HepG2 (cell line): Measurements from ENCODE around the gene DBNDD1. TPM values are rescaled to one million over a fixed set of nuclear protein-coding genes. Genes with fewer than 3 reads are reported as not detected.
A peak's percentile ranks its signal among the peaks of the same experiment; 100 is the strongest.

Source experiments
- AKAP8 ChIP-seq: sonication (generic); formaldehyde crosslinking; IDR thresholded peaks from 2 replicates; pipeline ENCODE4 v1.5.1; 2020; ENCODE audit warnings: mild to moderate bottlenecking, missing genetic modification reagents
- ARID5B ChIP-seq: IDR thresholded peaks from 2 replicates; pipeline ENCODE4 v1.4.0; 2020; ENCODE audit warnings: mild to moderate bottlenecking, missing genetic modification reagents
- BCL6 ChIP-seq: IDR thresholded peaks from 2 replicates; pipeline ENCODE4 v1.6.1; 2016; ENCODE audit warnings: missing genetic modification reagents, missing compliant biosample characterization
- BRCA1 ChIP-seq: sonication (generic); formaldehyde crosslinking; IDR thresholded peaks from 2 replicates; pipeline ENCODE4 v1.4.0; 2020; ENCODE audit warnings: missing genetic modification reagents
- FOXK1 ChIP-seq: sonication (generic); formaldehyde crosslinking; IDR thresholded peaks from 2 replicates; pipeline ENCODE4 v1.4.0; 2020; ENCODE audit warnings: low read depth, missing genetic modification reagents, borderline replicate concordance
- KAT2B ChIP-seq: fragments of 150-350 bp; IDR thresholded peaks from 2 replicates; pipeline ENCODE4 v1.6.1; 2014; ENCODE audit warnings: low read depth, low read length, borderline replicate concordance
- POLR2A ChIP-seq, 2 experiments: IDR thresholded peaks; 2 replicates each; pipeline ENCODE4 v1.6.1; 2011; ENCODE audit warnings: low read depth in 2 of 2, low read length in 2 of 2, mild to moderate bottlenecking in 1 of 2, moderate library complexity in 1 of 2; ENCODE audit not compliant: insufficient read depth in 1 of 2
- POLR2AphosphoS5 ChIP-seq: IDR thresholded peaks from 2 replicates; pipeline ENCODE4 v1.6.1; 2012; ENCODE audit warnings: low read depth, low read length
- PRPF4 ChIP-seq: fragments of 200-400 bp; formaldehyde crosslinking; IDR thresholded peaks from 2 replicates; pipeline ENCODE4 v1.6.1; 2016; ENCODE audit warnings: low read length, low read depth; ENCODE audit not compliant: poor library complexity, severe bottlenecking
- SPEN ChIP-seq: sonication (generic); formaldehyde crosslinking; IDR thresholded peaks from 2 replicates; pipeline ENCODE4 v1.5.1; 2020; ENCODE audit warnings: low read depth, mild to moderate bottlenecking, missing genetic modification reagents
- ZFP36L1 ChIP-seq: sonication (generic); formaldehyde crosslinking; IDR thresholded peaks from 2 replicates; pipeline ENCODE4 v1.8.0; 2022; ENCODE audit warnings: mild to moderate bottlenecking, missing genetic modification reagents, moderate library complexity
- ZNF639 ChIP-seq: conservative IDR thresholded peaks from 2 replicates; pipeline ENCODE4 v1.6.1; 2018; ENCODE audit warnings: missing genetic modification reagents
- polyA plus RNA-seq, 8 experiments: library from polyadenylated mRNA; depleted of rRNA in 3 of 8; stranded (reverse) in 7 of 8; unstranded in 1 of 8; fragments of >200 nt; fragmentation: Illumina TruSeq in 4 of 8; extraction: Trizol in 4 of 8; gene quantifications; 2 replicates each; pipeline versions ENCODE4 v1.2.1 to v1.2.3, GENCODE V29; 2011 to 2016; ENCODE audit warnings: low read depth in 4 of 8, missing spikeins in 1 of 8, mixed read lengths in 1 of 8; ENCODE audit not compliant: insufficient read depth in 1 of 8
- total RNA-seq, 5 experiments: library from RNA; depleted of rRNA; stranded (reverse); fragments of >200 nt; fragmentation: Illumina TruSeq; extraction: Trizol; gene quantifications; 2 replicates each; pipeline ENCODE4 v1.2.3, GENCODE V29; 2016; ENCODE audit warnings: low read depth in 1 of 5
- TF ChIP-seq, protein P1 (sequence below): sonication (generic); formaldehyde crosslinking; IDR thresholded peaks from 2 replicates; pipeline ENCODE4 v1.5.0; 2020; ENCODE audit warnings: missing genetic modification reagents, mild to moderate bottlenecking, borderline replicate concordance
- TF ChIP-seq, protein P2 (sequence below): sonication (generic); formaldehyde crosslinking; IDR thresholded peaks from 2 replicates; pipeline ENCODE4 v1.4.0; 2020; ENCODE audit warnings: low read depth, missing genetic modification reagents
- TF ChIP-seq, protein P3 (sequence below): sonication (generic); formaldehyde crosslinking; IDR thresholded peaks from 2 replicates; pipeline ENCODE4 v1.5.1; 2020; ENCODE audit warnings: mild to moderate bottlenecking, missing genetic modification reagents, moderate library complexity

DBNDD1 gene
- total and polyA plus RNA-seq, 2 of the 13 experiments (the other 11 are each of a cell fraction or from before 2014, with no cell fraction given): 17.0 to 40.4 TPM

- TF ChIP-seq, protein P1, sequence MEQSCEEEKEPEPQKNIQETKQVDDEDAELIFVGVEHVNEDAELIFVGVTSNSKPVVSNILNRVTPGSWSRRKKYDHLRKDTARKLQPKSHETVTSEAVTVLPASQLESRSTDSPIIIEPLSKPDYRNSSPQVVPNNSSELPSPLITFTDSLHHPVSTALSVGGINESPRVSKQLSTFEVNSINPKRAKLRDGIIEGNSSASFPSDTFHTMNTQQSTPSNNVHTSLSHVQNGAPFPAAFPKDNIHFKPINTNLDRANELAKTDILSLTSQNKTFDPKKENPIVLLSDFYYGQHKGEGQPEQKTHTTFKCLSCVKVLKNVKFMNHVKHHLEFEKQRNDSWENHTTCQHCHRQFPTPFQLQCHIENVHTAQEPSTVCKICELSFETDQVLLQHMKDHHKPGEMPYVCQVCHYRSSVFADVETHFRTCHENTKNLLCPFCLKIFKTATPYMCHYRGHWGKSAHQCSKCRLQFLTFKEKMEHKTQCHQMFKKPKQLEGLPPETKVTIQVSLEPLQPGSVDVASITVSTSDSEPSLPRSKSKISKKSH: no peak
- 0 out of 2 replicates have a peak, but pooled peaks have one; percentile 3 for TF ChIP-seq POLR2AphosphoS5
- TF ChIP-seq BRCA1 (CRISPR knock-in tag): no peak
- TF ChIP-seq, protein P2, sequence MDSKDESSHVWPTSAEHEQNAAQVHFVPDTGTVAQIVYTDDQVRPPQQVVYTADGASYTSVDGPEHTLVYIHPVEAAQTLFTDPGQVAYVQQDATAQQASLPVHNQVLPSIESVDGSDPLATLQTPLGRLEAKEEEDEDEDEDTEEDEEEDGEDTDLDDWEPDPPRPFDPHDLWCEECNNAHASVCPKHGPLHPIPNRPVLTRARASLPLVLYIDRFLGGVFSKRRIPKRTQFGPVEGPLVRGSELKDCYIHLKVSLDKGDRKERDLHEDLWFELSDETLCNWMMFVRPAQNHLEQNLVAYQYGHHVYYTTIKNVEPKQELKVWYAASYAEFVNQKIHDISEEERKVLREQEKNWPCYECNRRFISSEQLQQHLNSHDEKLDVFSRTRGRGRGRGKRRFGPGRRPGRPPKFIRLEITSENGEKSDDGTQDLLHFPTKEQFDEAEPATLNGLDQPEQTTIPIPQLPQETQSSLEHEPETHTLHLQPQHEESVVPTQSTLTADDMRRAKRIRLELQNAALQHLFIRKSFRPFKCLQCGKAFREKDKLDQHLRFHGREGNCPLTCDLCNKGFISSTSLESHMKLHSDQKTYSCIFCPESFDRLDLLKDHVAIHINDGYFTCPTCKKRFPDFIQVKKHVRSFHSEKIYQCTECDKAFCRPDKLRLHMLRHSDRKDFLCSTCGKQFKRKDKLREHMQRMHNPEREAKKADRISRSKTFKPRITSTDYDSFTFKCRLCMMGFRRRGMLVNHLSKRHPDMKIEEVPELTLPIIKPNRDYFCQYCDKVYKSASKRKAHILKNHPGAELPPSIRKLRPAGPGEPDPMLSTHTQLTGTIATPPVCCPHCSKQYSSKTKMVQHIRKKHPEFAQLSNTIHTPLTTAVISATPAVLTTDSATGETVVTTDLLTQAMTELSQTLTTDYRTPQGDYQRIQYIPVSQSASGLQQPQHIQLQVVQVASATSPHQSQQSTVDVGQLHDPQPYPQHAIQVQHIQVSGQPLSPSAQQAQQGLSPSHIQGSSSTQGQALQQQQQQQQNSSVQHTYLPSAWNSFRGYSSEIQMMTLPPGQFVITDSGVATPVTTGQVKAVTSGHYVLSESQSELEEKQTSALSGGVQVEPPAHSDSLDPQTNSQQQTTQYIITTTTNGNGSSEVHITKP (CRISPR knock-in tag): no peak
- no peak for TF ChIP-seq FOXK1
- no peak for TF ChIP-seq BCL6 (CRISPR knock-in tag)
- TF ChIP-seq POLR2A (IDR thresholded peaks at IDR 0.05; ENCODE audit: insufficient read depth in 1 of 2, low read depth in 2 of 2, low read length in 2 of 2): 0 out of 4 replicates have a peak, but pooled peaks have one; percentile 24 to 30
- TF ChIP-seq ZFP36L1: no peak
- TF ChIP-seq, protein P3, sequence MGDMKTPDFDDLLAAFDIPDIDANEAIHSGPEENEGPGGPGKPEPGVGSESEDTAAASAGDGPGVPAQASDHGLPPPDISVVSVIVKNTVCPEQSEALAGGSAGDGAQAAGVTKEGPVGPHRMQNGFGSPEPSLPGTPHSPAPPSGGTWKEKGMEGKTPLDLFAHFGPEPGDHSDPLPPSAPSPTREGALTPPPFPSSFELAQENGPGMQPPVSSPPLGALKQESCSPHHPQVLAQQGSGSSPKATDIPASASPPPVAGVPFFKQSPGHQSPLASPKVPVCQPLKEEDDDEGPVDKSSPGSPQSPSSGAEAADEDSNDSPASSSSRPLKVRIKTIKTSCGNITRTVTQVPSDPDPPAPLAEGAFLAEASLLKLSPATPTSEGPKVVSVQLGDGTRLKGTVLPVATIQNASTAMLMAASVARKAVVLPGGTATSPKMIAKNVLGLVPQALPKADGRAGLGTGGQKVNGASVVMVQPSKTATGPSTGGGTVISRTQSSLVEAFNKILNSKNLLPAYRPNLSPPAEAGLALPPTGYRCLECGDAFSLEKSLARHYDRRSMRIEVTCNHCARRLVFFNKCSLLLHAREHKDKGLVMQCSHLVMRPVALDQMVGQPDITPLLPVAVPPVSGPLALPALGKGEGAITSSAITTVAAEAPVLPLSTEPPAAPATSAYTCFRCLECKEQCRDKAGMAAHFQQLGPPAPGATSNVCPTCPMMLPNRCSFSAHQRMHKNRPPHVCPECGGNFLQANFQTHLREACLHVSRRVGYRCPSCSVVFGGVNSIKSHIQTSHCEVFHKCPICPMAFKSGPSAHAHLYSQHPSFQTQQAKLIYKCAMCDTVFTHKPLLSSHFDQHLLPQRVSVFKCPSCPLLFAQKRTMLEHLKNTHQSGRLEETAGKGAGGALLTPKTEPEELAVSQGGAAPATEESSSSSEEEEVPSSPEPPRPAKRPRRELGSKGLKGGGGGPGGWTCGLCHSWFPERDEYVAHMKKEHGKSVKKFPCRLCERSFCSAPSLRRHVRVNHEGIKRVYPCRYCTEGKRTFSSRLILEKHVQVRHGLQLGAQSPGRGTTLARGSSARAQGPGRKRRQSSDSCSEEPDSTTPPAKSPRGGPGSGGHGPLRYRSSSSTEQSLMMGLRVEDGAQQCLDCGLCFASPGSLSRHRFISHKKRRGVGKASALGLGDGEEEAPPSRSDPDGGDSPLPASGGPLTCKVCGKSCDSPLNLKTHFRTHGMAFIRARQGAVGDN (CRISPR knock-in tag): peak; percentile 49
- TF ChIP-seq ZNF639: no peak
- 0 out of 2 replicates have a peak, but pooled peaks have one; percentile 24 for TF ChIP-seq SPEN
- TF ChIP-seq PRPF4: peak; percentile 21
- TF ChIP-seq ARID5B (CRISPR knock-in tag): peak; percentile 14; the same call in 1 of the 2 replicates
- peak; percentile 51 for TF ChIP-seq AKAP8 (CRISPR knock-in tag)
- TF ChIP-seq KAT2B: no peak
Observed at GRCh38 chr16:90044111-90044551, 24.9 kb upstream of the DBNDD1 start (continued).
